Keratinocyte (primary cell): ENCODE measurements around the gene POU6F2. TPM values are rescaled to one million over a fixed set of nuclear protein-coding genes. Genes with fewer than 3 reads are reported as not detected.

Experiments
- DNase-seq: peaks from one replicate; pipeline ENCODE4 v3.0.0-alpha.2; 2011; ENCODE audit warnings: low read depth, missing footprints, low spot score
- FAIRE-seq: peaks from 2 replicates; lab custom pipeline; 2011; peaks lifted over from hg19 to GRCh38; lab: Jason Lieb, UNC
- H2AFZ ChIP-seq: 2 replicates; pipeline ENCODE4 v1.6.0; 2012; ENCODE audit warnings: low read length, control low read depth, inconsistent platforms; ENCODE audit not compliant: control insufficient read depth
- H3K27ac ChIP-seq: 2 replicates; pipeline ENCODE4 v1.5.1; 2011; ENCODE audit warnings: low read length; ENCODE audit not compliant: control insufficient read depth, insufficient read depth
- H3K27me3 ChIP-seq: 3 replicates; pipeline ENCODE4 v1.6.0; 2011; ENCODE audit warnings: low read length; ENCODE audit not compliant: control insufficient read depth, insufficient read depth; ENCODE audit errors: extremely low read depth
- H3K36me3 ChIP-seq, 2 experiments: 2 replicates in 1 of 2; 3 replicates in 1 of 2; pipeline ENCODE4 v1.5.1; 2011; ENCODE audit warnings: low read length in 2 of 2, mild to moderate bottlenecking in 1 of 2; ENCODE audit not compliant: control insufficient read depth in 2 of 2, insufficient read depth in 2 of 2; ENCODE audit errors: extremely low read depth in 1 of 2
- H3K4me1 ChIP-seq: 3 replicates; pipeline ENCODE4 v1.5.1; 2011; ENCODE audit warnings: low read length; ENCODE audit not compliant: control insufficient read depth, insufficient read depth; ENCODE audit errors: extremely low read depth
- H3K4me2 ChIP-seq: 3 replicates; pipeline ENCODE4 v1.6.0; 2011; ENCODE audit warnings: low read depth, low read length; ENCODE audit not compliant: control insufficient read depth, insufficient read depth; ENCODE audit errors: extremely low read depth
- H3K4me3 ChIP-seq, 3 experiments: fragments of 200-600 bp in 1 of 3; sonication (generic) in 1 of 3; 2 replicates in 2 of 3; 3 replicates in 1 of 3; pipeline ENCODE4 v1.5.1; 2011 to 2016; ENCODE audit warnings: low read length in 3 of 3, mild to moderate bottlenecking in 3 of 3, control low read depth in 2 of 3, inconsistent platforms in 1 of 3, low read depth in 1 of 3, mixed read lengths in 1 of 3, mixed run types in 1 of 3, moderate library complexity in 1 of 3; ENCODE audit not compliant: control insufficient read depth in 2 of 3, insufficient read depth in 2 of 3; ENCODE audit errors: extremely low read depth in 1 of 3
- H3K79me2 ChIP-seq: 2 replicates; pipeline ENCODE4 v1.6.0; 2012; ENCODE audit warnings: low read length; ENCODE audit not compliant: control insufficient read depth, insufficient read depth
- H3K9ac ChIP-seq: 3 replicates; pipeline ENCODE4 v1.6.0; 2011; ENCODE audit warnings: low read length; ENCODE audit not compliant: control insufficient read depth, insufficient read depth; ENCODE audit errors: extremely low read depth
- H3K9me1 ChIP-seq: 3 replicates; pipeline ENCODE4 v1.6.0; 2011; ENCODE audit warnings: low read length; ENCODE audit not compliant: control insufficient read depth, insufficient read depth; ENCODE audit errors: extremely low read depth
- H3K9me3 ChIP-seq: 2 replicates; pipeline ENCODE4 v1.5.1; 2012; ENCODE audit warnings: low read depth, low read length; ENCODE audit not compliant: control insufficient read depth
- H4K20me1 ChIP-seq: 3 replicates; pipeline ENCODE4 v1.6.0; 2011; ENCODE audit warnings: low read length; ENCODE audit not compliant: control insufficient read depth, insufficient read depth; ENCODE audit errors: extremely low read depth
- EZH2 ChIP-seq: IDR thresholded peaks from one replicate; pipeline ENCODE4 v1.6.1; 2012; ENCODE audit warnings: inconsistent platforms, mild to moderate bottlenecking, low read length, moderate library complexity
- dilution Hi-C: fragments of 300-500 bp; cut with MboI; formaldehyde crosslinking; loops from one replicate; pipeline ENCODE4 v1.7.0; 2020; ENCODE audit warnings: low sequenced_read_pairs; ENCODE audit not compliant: extremely low pct_ligation_motif_present
- polyA plus RNA-seq, 5 experiments: library from polyadenylated mRNA; depleted of rRNA in 3 of 5; stranded (reverse) in 3 of 5; stranded (forward) in 1 of 5; unstranded in 1 of 5; fragments of >200 nt; gene quantifications; 1 replicate in 1 of 5; 2 replicates in 3 of 5; 3 replicates in 1 of 5; pipeline versions ENCODE4 v1.2.1 to v1.2.3, GENCODE V29; 2011 to 2012; ENCODE audit warnings: missing spikeins in 2 of 5, low read depth in 1 of 5, low replicate concordance in 1 of 5
- TF ChIP-seq, protein P1 (sequence below), 3 experiments: IDR thresholded peaks in 1 of 3; conservative IDR thresholded peaks in 1 of 3; optimal IDR thresholded peaks in 1 of 3; 2 replicates in 2 of 3; 3 replicates in 1 of 3; pipeline versions ENCODE3 to v1.5.1; 2011; ENCODE audit warnings: low read length in 3 of 3, mild to moderate bottlenecking in 3 of 3, moderate library complexity in 2 of 3, control low read depth in 1 of 3, inconsistent platforms in 1 of 3; ENCODE audit not compliant: insufficient read depth in 2 of 3; ENCODE audit errors: extremely low read depth in 1 of 3

Gene POU6F2
- polyA plus RNA-seq, 1 donor (not counting 4 experiments of a cell fraction or from before 2014, with no cell fraction given): not detected

GRCh38 chr7:39468261-39468660 lies 490.6 kb downstream of the POU6F2 start:
- H3K27me3 ChIP-seq: peaks cover 4% of the 10 kb centered on the region

GRCh38 chr7:39468808-39469374 lies 491.2 kb downstream of the POU6F2 start:
- no peaks in the 10 kb centered on the region for H3K9me1 ChIP-seq
- H3K4me3 ChIP-seq: no peak overlapping the region
- no peak overlapping the region for H3K27ac ChIP-seq
- H3K9ac ChIP-seq: no peak overlapping the region
- no peak for DNase-seq
- TF ChIP-seq, protein P1, sequence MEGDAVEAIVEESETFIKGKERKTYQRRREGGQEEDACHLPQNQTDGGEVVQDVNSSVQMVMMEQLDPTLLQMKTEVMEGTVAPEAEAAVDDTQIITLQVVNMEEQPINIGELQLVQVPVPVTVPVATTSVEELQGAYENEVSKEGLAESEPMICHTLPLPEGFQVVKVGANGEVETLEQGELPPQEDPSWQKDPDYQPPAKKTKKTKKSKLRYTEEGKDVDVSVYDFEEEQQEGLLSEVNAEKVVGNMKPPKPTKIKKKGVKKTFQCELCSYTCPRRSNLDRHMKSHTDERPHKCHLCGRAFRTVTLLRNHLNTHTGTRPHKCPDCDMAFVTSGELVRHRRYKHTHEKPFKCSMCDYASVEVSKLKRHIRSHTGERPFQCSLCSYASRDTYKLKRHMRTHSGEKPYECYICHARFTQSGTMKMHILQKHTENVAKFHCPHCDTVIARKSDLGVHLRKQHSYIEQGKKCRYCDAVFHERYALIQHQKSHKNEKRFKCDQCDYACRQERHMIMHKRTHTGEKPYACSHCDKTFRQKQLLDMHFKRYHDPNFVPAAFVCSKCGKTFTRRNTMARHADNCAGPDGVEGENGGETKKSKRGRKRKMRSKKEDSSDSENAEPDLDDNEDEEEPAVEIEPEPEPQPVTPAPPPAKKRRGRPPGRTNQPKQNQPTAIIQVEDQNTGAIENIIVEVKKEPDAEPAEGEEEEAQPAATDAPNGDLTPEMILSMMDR (optimal IDR thresholded peaks at IDR 0.05 in 1 of 3, IDR thresholded peaks at IDR 0.05 in 1 of 3, conservative IDR thresholded peaks at IDR 0.05 in 1 of 3; ENCODE audit: extremely low read depth in 1 of 3, insufficient read depth in 2 of 3, low read length in 3 of 3): no peak
- TF ChIP-seq EZH2: no peak
- no peak for FAIRE-seq
- peaks cover 4% of the 10 kb centered on the region for H3K27me3 ChIP-seq
- H3K36me3 ChIP-seq: no peaks in the 10 kb centered on the region
- no peak overlapping the region for H2AFZ ChIP-seq
- no peaks in the 10 kb centered on the region for H3K9me3 ChIP-seq
- no peak overlapping the region for H3K4me2 ChIP-seq
- no peaks in the 10 kb centered on the region for H3K79me2 ChIP-seq
- no peaks in the 10 kb centered on the region for H4K20me1 ChIP-seq
- H3K4me1 ChIP-seq: no peaks in the 10 kb centered on the region
- dilution Hi-C loops: no loop called here

More at GRCh38 chr7:39468261-39468660, 490.6 kb downstream of the POU6F2 start:
- Histone ChIP-seq H3K9me3 (no peaks in the 10 kb centered on the region), H3K9me1 (no peaks in the 10 kb centered on the region), H3K9ac (no peak overlapping the region), H4K20me1 (no peaks in the 10 kb centered on the region), H2AFZ (no peak overlapping the region), H3K27ac (no peak overlapping the region), H3K4me1 (no peaks in the 10 kb centered on the region), H3K79me2 (no peaks in the 10 kb centered on the region), H3K36me3 (no peaks in the 10 kb centered on the region), H3K4me2 (no peak overlapping the region), H3K4me3 (no peak overlapping the region)
- dilution Hi-C loops: no loop called here
- TF ChIP-seq, protein P1 (optimal IDR thresholded peaks at IDR 0.05 in 1 of 3, IDR thresholded peaks at IDR 0.05 in 1 of 3, conservative IDR thresholded peaks at IDR 0.05 in 1 of 3; ENCODE audit: extremely low read depth in 1 of 3, insufficient read depth in 2 of 3, low read length in 3 of 3): no peak
- TF ChIP-seq EZH2: no peak
- no peak for DNase-seq
- no peak for FAIRE-seq
